Body of pancreas (tissue), 4 donors: Measurements from ENCODE around the gene TMEM178B. TPM values are rescaled to one million over a fixed set of nuclear protein-coding genes. Genes with fewer than 3 reads are reported as not detected.
A peak's percentile ranks its signal among the peaks of the same experiment; 100 is the strongest.

Experiments
- ATAC-seq: fragments of 150-250 bp; one replicate; pipeline ENCODE4 v1.9.1; 2016
- DNase-seq, 4 donors: peaks; one replicate each; pipeline ENCODE4 v3.0.0-alpha.2; 2019
- H3K27ac ChIP-seq, 4 donors: fragments of 200-600 bp; sonication (generic); 1 replicate in 3 of 4; 2 replicates in 1 of 4; pipeline versions ENCODE4 v1.5.1 to v1.6.1; 2016 to 2019; ENCODE audit warnings: mild to moderate bottlenecking in 1 of 4, mixed read lengths in 1 of 4, moderate library complexity in 1 of 4
- H3K27me3 ChIP-seq, 2 donors: fragments of 200-600 bp; sonication (generic); one replicate each; pipeline ENCODE4 v1.6.0; 2016; ENCODE audit warnings: mild to moderate bottlenecking in 1 of 2
- H3K36me3 ChIP-seq, 2 donors: fragments of 200-600 bp; sonication (generic); replicated peaks in 1 of 2; 2 replicates each; pipeline ENCODE4 v1.5.1; 2016; ENCODE audit warnings: low read depth in 2 of 2; ENCODE audit not compliant: insufficient read depth in 1 of 2
- H3K4me1 ChIP-seq: fragments of 200-600 bp; sonication (generic); one replicate; pipeline ENCODE4 v1.6.0; 2016
- H3K4me3 ChIP-seq, 2 donors: fragments of 200-600 bp; sonication (generic); 1 replicate in 1 of 2; 2 replicates in 1 of 2; pipeline ENCODE4 v1.5.1; 2016 to 2019
- H3K9me3 ChIP-seq, 3 donors: fragments of 200-600 bp; sonication (generic); 1 replicate in 2 of 3; 2 replicates in 1 of 3; pipeline ENCODE4 v1.5.1; 2016
- POLR2A ChIP-seq, 3 donors: fragments of 450-650 bp; IDR thresholded peaks; one replicate each; pipeline ENCODE4 v1.6.1; 2016; ENCODE audit warnings: antibody characterized with exemption in 3 of 3, mild to moderate bottlenecking in 2 of 3
- WGBS, 2 donors: methylation state at CpG; one replicate each; pipeline ENCODE4 v1.1.5; 2017; 5-methylcytosine and 5-hydroxymethylcytosine counted together
- intact Hi-C: fragments of 100-400 bp; cut with DNase I; formaldehyde crosslinking; loops from one replicate; pipeline ENCODE4 v1.15.1; 2023
- total RNA-seq, 2 donors: library from RNA; depleted of rRNA; stranded (reverse); fragments of >200 nt; gene quantifications; one replicate each; pipeline ENCODE4 v1.1.0, GENCODE V29; 2016
- TF ChIP-seq, protein P1 (sequence below), 7 experiments: fragments of 450-650 bp in 4 of 7; fragments of 200-600 bp in 3 of 7; sonication (generic) in 3 of 7; IDR thresholded peaks; one replicate each; pipeline ENCODE4 v1.5.1; 2016 to 2019; ENCODE audit warnings: antibody characterized with exemption in 7 of 7

TMEM178B gene
- total RNA-seq, 2 donors from 2014 or later = 1.0 to 11.9 TPM

- Histone ChIP-seq H3K27me3 (no peaks in the 10 kb centered on the region), H3K4me3 (no peak overlapping the region), H3K9me3 (no peaks in the 10 kb centered on the region), H3K4me1 (no peaks in the 10 kb centered on the region), H3K27ac (no peak overlapping the region), H3K36me3 (no peaks in the 10 kb centered on the region)
- TF ChIP-seq, protein P1, sequence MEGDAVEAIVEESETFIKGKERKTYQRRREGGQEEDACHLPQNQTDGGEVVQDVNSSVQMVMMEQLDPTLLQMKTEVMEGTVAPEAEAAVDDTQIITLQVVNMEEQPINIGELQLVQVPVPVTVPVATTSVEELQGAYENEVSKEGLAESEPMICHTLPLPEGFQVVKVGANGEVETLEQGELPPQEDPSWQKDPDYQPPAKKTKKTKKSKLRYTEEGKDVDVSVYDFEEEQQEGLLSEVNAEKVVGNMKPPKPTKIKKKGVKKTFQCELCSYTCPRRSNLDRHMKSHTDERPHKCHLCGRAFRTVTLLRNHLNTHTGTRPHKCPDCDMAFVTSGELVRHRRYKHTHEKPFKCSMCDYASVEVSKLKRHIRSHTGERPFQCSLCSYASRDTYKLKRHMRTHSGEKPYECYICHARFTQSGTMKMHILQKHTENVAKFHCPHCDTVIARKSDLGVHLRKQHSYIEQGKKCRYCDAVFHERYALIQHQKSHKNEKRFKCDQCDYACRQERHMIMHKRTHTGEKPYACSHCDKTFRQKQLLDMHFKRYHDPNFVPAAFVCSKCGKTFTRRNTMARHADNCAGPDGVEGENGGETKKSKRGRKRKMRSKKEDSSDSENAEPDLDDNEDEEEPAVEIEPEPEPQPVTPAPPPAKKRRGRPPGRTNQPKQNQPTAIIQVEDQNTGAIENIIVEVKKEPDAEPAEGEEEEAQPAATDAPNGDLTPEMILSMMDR (IDR thresholded peaks at IDR 0.05) = no peak
- TF ChIP-seq POLR2A (IDR thresholded peaks at IDR 0.05) = no peak
- DNase-seq (no peak), ATAC-seq (no peak)
- intact Hi-C loops = no loop called here
- 73 to 79% methylated on average over 2 of the region's 2 CpGs for WGBS, 2 donors
These were observed 137.0 kb downstream of the TMEM178B start for GRCh38 chr7:141210862-141211261.

GRCh38 chr7:141213226-141213625, 139.4 kb downstream of the TMEM178B start:
- no peaks in the 10 kb centered on the region for H3K4me1 ChIP-seq
- H3K4me3 ChIP-seq = no peak overlapping the region

DNA sequence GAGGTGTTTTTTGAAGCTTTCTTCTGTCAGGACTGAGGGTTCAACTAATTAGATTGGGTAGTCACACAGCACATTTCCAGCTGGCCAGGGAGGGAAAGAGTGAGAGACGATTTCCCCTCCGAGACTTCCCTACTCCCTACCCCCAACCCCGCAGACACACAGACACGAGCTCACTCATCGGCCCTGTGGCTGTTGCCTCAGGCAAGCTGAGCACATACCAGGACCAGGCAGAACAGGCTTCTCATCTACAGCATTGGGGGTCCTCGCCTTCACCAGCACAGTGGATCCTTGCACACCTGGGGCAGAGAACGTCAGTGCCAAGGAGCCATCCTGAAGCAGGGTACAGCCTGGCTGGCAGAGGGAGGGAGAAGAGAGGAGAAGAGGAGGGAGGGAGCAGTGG, 144.1 kb downstream of the TMEM178B start:
- Histone ChIP-seq H3K9me3 (no peaks in the 10 kb centered on the region), H3K4me3 (no peak overlapping the region), H3K36me3 (no peaks in the 10 kb centered on the region), H3K4me1 (no peaks in the 10 kb centered on the region), H3K27ac (no peak overlapping the region), H3K27me3 (no peaks in the 10 kb centered on the region)
- WGBS, 2 donors = 54 to 77% methylated on average over 7 of the region's 7 CpGs
- intact Hi-C loops = no loop called here
- no peak for DNase-seq
- ATAC-seq = no peak
- TF ChIP-seq, protein P1 (IDR thresholded peaks at IDR 0.05) = no peak
- no peak for TF ChIP-seq POLR2A (IDR thresholded peaks at IDR 0.05)

More at GRCh38 chr7:141213226-141213625, 139.4 kb downstream of the TMEM178B start:
- ATAC-seq (no peak), DNase-seq (no peak)
- Histone ChIP-seq H3K27ac (no peak overlapping the region), H3K36me3 (no peaks in the 10 kb centered on the region), H3K9me3 (no peaks in the 10 kb centered on the region), H3K27me3 (no peaks in the 10 kb centered on the region)
- WGBS, 2 donors = 52 to 62% methylated on average over 2 of the region's 2 CpGs
- intact Hi-C loops = no loop called here
- TF ChIP-seq POLR2A (IDR thresholded peaks at IDR 0.05) = no peak
- TF ChIP-seq, protein P1 (IDR thresholded peaks at IDR 0.05) = no peak

DNA sequence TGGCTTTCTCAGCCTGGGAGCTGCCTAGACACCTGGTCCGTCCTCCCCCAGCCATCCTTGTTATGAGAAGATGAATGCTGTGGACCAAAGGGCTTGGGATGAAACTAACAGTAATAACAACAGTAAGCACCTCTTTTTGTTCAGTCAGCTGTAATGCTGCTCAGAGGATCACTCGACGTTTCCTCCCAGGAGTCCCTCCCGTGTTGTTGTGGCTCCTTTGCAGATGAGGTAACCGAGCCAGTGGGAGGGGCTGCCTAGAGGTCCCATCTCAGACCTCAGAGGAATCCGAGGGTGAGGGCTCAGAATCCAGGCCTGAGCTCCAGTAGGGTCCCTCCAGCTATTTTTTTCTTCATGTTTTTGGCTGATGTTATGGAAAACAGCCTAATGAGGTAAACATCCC, 145.1 kb downstream of the TMEM178B start:
- no peak overlapping the region for H3K27ac ChIP-seq
- 51 to 68% methylated on average over 6 of the region's 6 CpGs for WGBS, 2 donors
- no peak for TF ChIP-seq POLR2A (IDR thresholded peaks at IDR 0.05)
- TF ChIP-seq, protein P1 (IDR thresholded peaks at IDR 0.05) = no peak
- H3K4me3 ChIP-seq = no peak overlapping the region
- no peak for ATAC-seq
- intact Hi-C loops = no loop called here
- no peaks in the 10 kb centered on the region for H3K4me1 ChIP-seq
- no peaks in the 10 kb centered on the region for H3K9me3 ChIP-seq
- H3K27me3 ChIP-seq = no peaks in the 10 kb centered on the region
- DNase-seq = no peak
- no peaks in the 10 kb centered on the region for H3K36me3 ChIP-seq

DNA sequence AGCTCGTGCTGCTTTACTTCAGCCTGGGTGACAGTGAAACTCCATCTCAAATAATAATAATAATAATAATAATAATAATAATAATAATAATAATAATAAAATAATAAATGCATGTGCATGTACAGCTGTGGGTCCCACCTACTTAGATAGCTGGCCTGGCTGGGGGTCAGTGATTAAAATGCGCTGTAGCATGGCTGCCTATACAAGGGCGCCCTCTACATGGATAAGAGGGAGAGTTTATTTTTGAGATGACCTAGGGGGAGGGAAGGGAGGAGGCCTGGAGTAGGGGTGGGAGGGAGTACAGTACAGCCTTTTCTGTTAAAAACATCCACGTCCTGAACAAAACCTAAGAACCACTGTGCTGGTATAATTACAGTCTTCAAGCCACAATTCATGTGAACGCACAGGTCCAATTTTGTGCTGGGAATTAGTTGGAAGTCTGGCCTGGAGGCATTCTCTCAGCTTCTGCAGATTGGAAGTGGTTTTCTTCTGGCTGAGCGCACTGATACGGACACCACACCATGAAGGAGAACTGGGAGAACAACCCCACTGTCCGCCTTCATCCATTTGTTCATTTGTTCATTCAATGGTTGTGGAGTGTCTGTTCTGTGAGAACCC, 146.5 kb downstream of the TMEM178B start:
- no peak overlapping the region for H3K27ac ChIP-seq
- no peaks in the 10 kb centered on the region for H3K27me3 ChIP-seq
- intact Hi-C loops = no loop called here
- ATAC-seq = no peak
- no peaks in the 10 kb centered on the region for H3K36me3 ChIP-seq
- no peaks in the 10 kb centered on the region for H3K9me3 ChIP-seq
- no peak for TF ChIP-seq POLR2A (IDR thresholded peaks at IDR 0.05)
- TF ChIP-seq, protein P1 (IDR thresholded peaks at IDR 0.05) = peak in 1 of 7 experiments; percentile 14
- no peaks in the 10 kb centered on the region for H3K4me1 ChIP-seq
- WGBS, 2 donors = 78 to 80% methylated on average over 8 of the region's 8 CpGs
- no peak for DNase-seq
- no peak overlapping the region for H3K4me3 ChIP-seq
